Mucosa of descending colon (tissue), 3 donors: Measurements from ENCODE around the gene MOB3B. TPM values are rescaled to one million over a fixed set of nuclear protein-coding genes. Genes with fewer than 3 reads are reported as not detected.
A peak's percentile ranks its signal among the peaks of the same experiment; 100 is the strongest.

ENCODE experiments used
- ATAC-seq: fragments of 200-7000 bp; cut with Tn5 transposase; one replicate; pipeline ENCODE4 v1.9.1; 2020; ENCODE audit warnings: mild to moderate bottlenecking, moderate library complexity
- DNase-seq, 3 donors: peaks; one replicate each; pipeline ENCODE4 v3.0.0-alpha.2; 2020
- H3K36me3 ChIP-seq: fragments of 200-600 bp; one replicate; pipeline ENCODE4 v1.8.0; 2021; ENCODE audit warnings: low read depth, mild to moderate bottlenecking
- H3K4me1 ChIP-seq: fragments of 200-600 bp; one replicate; pipeline ENCODE4 v1.8.0; 2021; ENCODE audit warnings: low read depth, mild to moderate bottlenecking
- H3K4me3 ChIP-seq: fragments of 200-600 bp; one replicate; pipeline ENCODE4 v1.8.0; 2021; ENCODE audit warnings: mild to moderate bottlenecking
- H3K9me3 ChIP-seq: fragments of 200-600 bp; one replicate; pipeline ENCODE4 v1.8.0; 2021; ENCODE audit warnings: mild to moderate bottlenecking
- CTCF ChIP-seq: fragments of 200-600 bp; IDR thresholded peaks from one replicate; pipeline ENCODE4 v1.8.0; 2022; ENCODE audit warnings: antibody characterized with exemption, mild to moderate bottlenecking
- intact Hi-C, 2 donors: fragments of 100-400 bp; cut with DNase I in 1 of 2; cut with micrococcal nuclease in 1 of 2; formaldehyde crosslinking; loops; one replicate each; pipeline versions ENCODE4 v1.11.0 to v1.11.1; 2022; cut with DNase I, micrococcal nuclease
- total RNA-seq, 3 donors: library from RNA; stranded (reverse); fragmentation: NEBNext Ultra II Directional in 2 of 3; extraction: Animal tissue kit (Norgen Biotek cat#: 25700) in 2 of 3; gene quantifications; one replicate each; pipeline versions ENCODE4 v1.2.1 to v1.2.4, GENCODE V29; 2021 to 2023
- donor health status: DM: no; HTN: no; CAD: no; lungs with moderate emphysema.
- donor health status: DM: no; HTN: no; CAD: no.
- donor health status: DM: no; HTN: yes; CAD: no.

MOB3B gene
- total RNA-seq, 3 donors from 2014 or later: 34.6 to 57.5 (median 41.7) TPM

DNA sequence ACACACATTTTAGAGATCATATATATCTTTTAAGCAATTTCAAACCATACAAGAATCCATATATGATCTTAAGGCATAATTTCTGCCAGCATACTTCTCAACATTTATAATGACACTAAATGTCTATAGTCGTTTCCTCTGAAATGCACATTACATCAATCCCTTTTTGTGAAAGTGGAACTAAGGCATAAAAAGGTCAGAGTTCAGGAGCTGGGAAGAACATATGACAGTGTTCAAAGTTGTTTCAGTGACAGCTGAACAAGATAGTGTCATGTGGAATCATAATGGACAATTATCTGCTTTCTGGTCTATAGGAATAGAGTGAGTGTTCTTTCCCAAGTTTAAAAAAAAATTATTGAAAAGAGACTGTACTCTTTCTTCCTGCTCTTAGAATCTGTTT lies 2.4 kb upstream of the MOB3B start:
- Histone ChIP-seq H3K36me3 (no peaks in the 10 kb centered on the region), H3K4me1 (peaks cover 9% of the 10 kb centered on the region), H3K4me3 (no peak overlapping the region), H3K9me3 (no peaks in the 10 kb centered on the region)
- intact Hi-C loops: loop anchor here in 1 of 2 donors (5.0 kb wide), 1 partner anchor 200 kb away; no protein-coding TSS in a partner anchor
- DNase-seq (no peak), ATAC-seq (no peak)
- no peak for TF ChIP-seq CTCF

- no peak overlapping the region for H3K4me3 ChIP-seq
- TF ChIP-seq CTCF: no peak
- intact Hi-C loops: loop anchor here in 1 of 2 donors (5.0 kb wide), 1 partner anchor 199 kb away; no protein-coding TSS in a partner anchor
- H3K36me3 ChIP-seq: no peaks in the 10 kb centered on the region
- no peaks in the 10 kb centered on the region for H3K9me3 ChIP-seq
- H3K4me1 ChIP-seq: peaks cover 12% of the 10 kb centered on the region
- ATAC-seq (no peak), DNase-seq (no peak)
Measured at GRCh38 chr9:27530915-27531755, 1.5 kb upstream of the MOB3B start.

DNA sequence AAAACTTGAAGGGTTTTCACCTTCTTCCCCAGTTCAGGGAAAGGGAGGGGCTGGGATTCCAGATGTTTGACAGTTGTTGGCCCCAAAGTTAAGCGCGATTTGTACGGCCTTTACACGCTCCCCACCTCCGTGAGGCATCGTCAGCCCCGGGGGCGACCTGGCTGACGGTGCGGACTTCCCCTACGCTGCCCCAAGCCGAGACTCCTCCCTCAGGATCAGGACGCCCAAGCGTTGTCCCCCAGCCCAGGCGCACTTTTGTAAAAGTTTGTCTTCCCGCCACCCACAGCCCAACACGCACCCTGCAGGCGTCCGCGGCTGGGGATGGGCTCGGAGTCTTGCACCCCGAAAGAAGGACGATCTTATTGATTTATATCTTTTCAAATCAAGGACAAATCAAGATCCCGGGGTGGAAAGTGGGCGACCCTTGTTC lies 713 bp downstream of the MOB3B start:
- intact Hi-C loops: no loop called here
- TF ChIP-seq CTCF: no peak
- Histone ChIP-seq H3K36me3 (no peaks in the 10 kb centered on the region), H3K4me3 (peak overlapping the region; percentile 82), H3K4me1 (peaks cover 12% of the 10 kb centered on the region), H3K9me3 (no peaks in the 10 kb centered on the region)
- DNase-seq: peak; percentile 62 to 81 (median 79)
- ATAC-seq: peak; percentile 65

- no peak for TF ChIP-seq CTCF
- peak; percentile 89 for ATAC-seq
- intact Hi-C loops: no loop called here
- Histone ChIP-seq H3K4me3 (peak overlapping the region; percentile 82), H3K36me3 (no peaks in the 10 kb centered on the region), H3K9me3 (no peaks in the 10 kb centered on the region), H3K4me1 (peaks cover 12% of the 10 kb centered on the region)
- peak; percentile 90 to 92 (median 91) for DNase-seq
Measured at GRCh38 chr9:27528076-27528885, 1.3 kb downstream of the MOB3B start.

DNA sequence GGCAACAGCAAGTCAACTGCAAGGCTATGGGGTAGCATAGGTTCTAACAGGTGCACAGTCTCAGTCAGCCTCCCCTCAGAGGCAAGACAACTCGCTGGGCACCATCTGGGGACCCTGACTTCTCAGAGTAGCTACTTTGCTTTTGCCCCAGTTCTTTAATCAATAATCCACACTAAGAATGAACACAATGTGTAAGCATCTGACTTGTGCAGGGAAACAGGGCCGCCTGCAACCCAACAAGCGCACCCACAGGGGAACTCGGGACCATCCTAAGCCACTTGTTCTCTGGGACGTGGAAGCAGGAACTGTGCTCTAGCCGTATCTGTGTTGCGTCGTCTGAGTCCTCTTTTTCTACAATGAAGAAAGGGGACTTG lies 1.9 kb downstream of the MOB3B start:
- H3K4me1 ChIP-seq: peaks cover 12% of the 10 kb centered on the region
- peak overlapping the region; percentile 82 for H3K4me3 ChIP-seq
- intact Hi-C loops: no loop called here
- no peak for TF ChIP-seq CTCF
- no peaks in the 10 kb centered on the region for H3K9me3 ChIP-seq
- H3K36me3 ChIP-seq: no peaks in the 10 kb centered on the region
- no peak for ATAC-seq
- DNase-seq: peak in 1 of 3 donors; percentile 37
